ENCODE data around the gene RTL10.

GRCh38 chr22:19874307-19875060 lies 19.8 kb upstream of the RTL10 start:
- TF ChIP-seq POLR2A (IDR thresholded peaks at IDR 0.05) (no peak), CTCF (IDR thresholded peaks at IDR 0.05) (no peak)

Measured in ovary (tissue), 3 donors.